Activated naive CD8-positive, alpha-beta T cell (primary cell): Measurements from ENCODE around the gene PMFBP1.

Experiments
- H3K27ac Mint-ChIP-seq: one replicate; pipeline ENCODE4 v1.8.0; 2021; ENCODE audit warnings: mixed read lengths
- H3K27me3 Mint-ChIP-seq: one replicate; pipeline ENCODE4 v1.8.0; 2021; ENCODE audit warnings: mixed read lengths
- H3K36me3 Mint-ChIP-seq: one replicate; pipeline ENCODE4 v1.8.0; 2021; ENCODE audit warnings: mixed read lengths
- H3K4me1 Mint-ChIP-seq: one replicate; pipeline ENCODE4 v1.8.0; 2021; ENCODE audit warnings: low read depth, mixed read lengths
- H3K4me3 Mint-ChIP-seq: one replicate; pipeline ENCODE4 v1.8.0; 2021; ENCODE audit warnings: mild to moderate bottlenecking, mixed read lengths
- H3K9me3 Mint-ChIP-seq: one replicate; pipeline ENCODE4 v1.8.0; 2021; ENCODE audit warnings: low read depth, mixed read lengths

Gene PMFBP1

DNA sequence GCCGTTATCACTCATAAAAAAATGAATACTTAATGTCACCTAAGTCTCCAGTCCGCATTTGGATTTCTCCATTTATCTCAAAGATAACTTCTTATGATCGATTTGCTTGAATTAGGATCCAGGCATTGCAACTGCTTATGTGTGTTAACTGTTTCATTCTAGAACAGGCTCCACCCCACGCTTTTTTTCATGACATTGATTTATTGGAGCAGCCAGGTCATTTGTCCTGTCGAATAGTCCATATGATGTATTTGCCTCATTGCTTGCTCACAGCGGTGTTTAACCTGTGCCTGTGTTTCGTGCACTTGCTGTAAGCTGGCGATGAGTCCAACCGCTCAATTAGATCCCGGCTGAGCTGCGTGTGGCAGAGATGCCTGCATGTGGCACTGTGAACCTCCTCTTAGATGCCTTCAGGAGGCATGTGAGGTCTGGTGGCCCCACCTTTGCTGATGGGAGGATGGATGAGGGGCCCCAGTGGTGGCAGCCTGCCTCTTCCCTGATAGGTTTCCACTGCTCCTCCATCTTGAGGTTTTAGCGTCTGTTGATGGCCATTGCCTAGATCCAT lies 61.9 kb downstream of the PMFBP1 start:
- Mint-ChIP-seq H3K27ac (no peak overlapping the region), H3K36me3 (peaks cover 7% of the 10 kb centered on the region)

DNA sequence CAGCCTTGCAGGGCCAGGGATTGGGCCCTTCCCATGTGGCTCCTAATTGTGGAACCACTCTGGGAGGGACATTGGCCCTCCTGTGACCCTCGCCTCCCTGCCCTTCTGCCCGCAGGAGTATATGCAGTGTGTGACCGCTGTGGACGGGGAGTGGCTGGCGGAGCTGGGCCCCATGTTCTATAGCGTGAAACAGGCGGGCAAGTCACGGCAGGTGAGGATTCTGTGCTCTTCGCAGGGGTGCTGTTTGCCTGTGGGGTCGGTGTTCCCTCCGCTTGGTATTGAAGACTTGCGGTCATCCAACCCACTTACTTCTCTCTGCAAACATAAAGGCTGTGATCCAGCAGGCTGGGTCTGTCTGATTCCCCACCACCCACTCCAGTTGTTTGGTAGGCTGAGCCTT lies 62.7 kb downstream of the PMFBP1 start:
- Mint-ChIP-seq H3K27ac (no peak overlapping the region), H3K4me1 (no peaks in the 10 kb centered on the region), H3K36me3 (peaks cover 7% of the 10 kb centered on the region), H3K27me3 (no peaks in the 10 kb centered on the region), H3K4me3 (no peak overlapping the region), H3K9me3 (no peaks in the 10 kb centered on the region)

More for the DNA sequence above, 61.9 kb downstream of the PMFBP1 start:
- Mint-ChIP-seq H3K4me1 (no peaks in the 10 kb centered on the region), H3K4me3 (no peak overlapping the region), H3K27me3 (no peaks in the 10 kb centered on the region), H3K9me3 (no peaks in the 10 kb centered on the region)

DNA sequence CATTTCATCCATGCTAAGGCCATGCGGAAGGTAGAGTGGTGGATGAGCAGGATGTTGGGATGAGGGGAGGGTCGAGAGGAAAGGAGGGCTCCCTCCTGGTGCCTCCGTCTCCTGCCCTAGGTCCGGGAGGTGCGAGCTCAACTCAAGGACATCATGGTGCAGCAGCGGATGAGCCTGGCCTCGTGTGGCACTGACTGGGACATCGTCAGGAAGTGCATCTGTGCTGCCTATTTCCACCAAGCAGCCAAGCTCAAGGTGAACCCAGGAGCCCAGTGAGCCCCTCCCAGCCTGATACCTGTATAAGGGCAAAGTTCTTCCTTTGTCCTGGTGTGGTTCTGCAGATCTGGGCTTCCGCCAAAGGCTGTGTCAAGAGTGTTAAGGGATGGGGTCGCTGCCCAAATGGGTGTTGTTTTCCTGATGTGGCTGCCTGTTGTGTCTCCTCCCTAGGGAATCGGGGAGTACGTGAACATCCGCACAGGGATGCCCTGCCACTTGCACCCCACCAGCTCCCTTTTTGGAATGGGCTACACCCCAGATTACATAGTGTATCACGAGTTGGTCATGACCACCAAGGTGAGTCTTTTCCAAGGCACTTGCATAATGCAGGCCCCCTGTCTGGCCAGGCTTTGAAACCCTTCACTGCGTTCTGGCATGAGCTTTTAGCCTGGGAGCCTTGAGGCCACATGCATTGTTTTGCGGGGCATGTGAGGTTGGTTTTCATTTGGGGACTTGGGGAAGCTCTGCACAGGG lies 63.4 kb downstream of the PMFBP1 start:
- H3K27me3 Mint-ChIP-seq, result no peaks in the 10 kb centered on the region
- H3K4me3 Mint-ChIP-seq, result no peak overlapping the region
- no peak overlapping the region for H3K27ac Mint-ChIP-seq
- H3K9me3 Mint-ChIP-seq, result no peaks in the 10 kb centered on the region
- no peaks in the 10 kb centered on the region for H3K4me1 Mint-ChIP-seq
- peaks cover 5% of the 10 kb centered on the region for H3K36me3 Mint-ChIP-seq

DNA sequence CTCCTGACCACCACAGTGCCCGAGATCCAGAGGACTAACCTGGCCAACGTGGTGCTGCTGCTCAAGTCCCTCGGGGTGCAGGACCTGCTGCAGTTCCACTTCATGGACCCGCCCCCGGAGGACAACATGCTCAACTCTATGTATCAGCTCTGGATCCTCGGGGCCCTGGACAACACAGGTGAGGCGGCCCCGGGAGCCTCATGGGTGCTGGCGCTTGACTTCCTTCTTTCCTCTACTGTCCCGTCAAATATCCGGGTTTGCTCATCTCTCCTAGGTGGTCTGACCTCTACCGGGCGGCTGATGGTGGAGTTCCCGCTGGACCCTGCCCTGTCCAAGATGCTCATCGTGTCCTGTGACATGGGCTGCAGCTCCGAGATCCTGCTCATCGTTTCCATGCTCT lies 64.6 kb downstream of the PMFBP1 start:
- H3K36me3 Mint-ChIP-seq, result peaks cover 9% of the 10 kb centered on the region
- H3K9me3 Mint-ChIP-seq, result no peaks in the 10 kb centered on the region
- H3K4me3 Mint-ChIP-seq, result no peak overlapping the region
- no peak overlapping the region for H3K27ac Mint-ChIP-seq
- no peaks in the 10 kb centered on the region for H3K27me3 Mint-ChIP-seq
- H3K4me1 Mint-ChIP-seq, result no peaks in the 10 kb centered on the region

DNA sequence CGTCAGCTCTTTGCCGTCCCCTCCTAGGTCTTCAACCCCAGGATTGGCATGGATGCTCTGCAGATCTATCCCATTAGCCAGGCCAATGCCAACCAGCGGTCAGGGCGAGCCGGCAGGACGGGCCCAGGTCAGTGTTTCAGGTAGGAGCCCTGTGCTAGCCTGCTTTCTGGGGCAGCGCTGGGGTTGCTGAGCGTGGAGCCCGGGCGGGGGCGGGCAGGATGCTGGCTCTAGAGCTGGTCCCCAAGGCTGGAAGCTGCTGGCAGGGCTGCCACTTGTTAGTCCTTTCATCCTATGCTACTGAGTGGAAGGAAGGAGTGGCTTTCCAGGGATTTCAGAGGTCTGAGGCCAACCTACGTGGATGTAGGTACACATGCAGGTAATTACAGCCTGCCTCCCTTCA lies 66.0 kb downstream of the PMFBP1 start:
- no peaks in the 10 kb centered on the region for H3K4me1 Mint-ChIP-seq
- H3K9me3 Mint-ChIP-seq, result no peaks in the 10 kb centered on the region
- H3K4me3 Mint-ChIP-seq, result no peak overlapping the region
- no peaks in the 10 kb centered on the region for H3K27me3 Mint-ChIP-seq
- H3K27ac Mint-ChIP-seq, result no peak overlapping the region
- H3K36me3 Mint-ChIP-seq, result peaks cover 11% of the 10 kb centered on the region

DNA sequence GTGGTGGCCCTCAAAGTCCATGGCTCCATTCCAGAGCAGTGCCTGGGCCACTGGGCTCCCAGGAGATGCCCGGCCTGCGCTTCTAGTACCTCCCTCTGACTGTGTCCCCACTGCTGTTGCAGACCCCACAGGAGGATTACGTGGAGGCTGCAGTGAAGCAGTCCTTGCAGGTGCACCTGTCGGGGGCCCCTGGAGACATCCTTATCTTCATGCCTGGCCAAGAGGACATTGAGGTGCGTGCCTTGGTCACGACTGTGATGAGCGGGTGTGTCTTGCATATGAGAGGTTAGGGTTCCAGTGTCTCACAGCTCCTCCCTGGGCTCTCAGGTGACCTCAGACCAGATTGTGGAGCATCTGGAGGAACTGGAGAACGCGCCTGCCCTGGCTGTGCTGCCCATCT lies 67.0 kb downstream of the PMFBP1 start:
- H3K4me3 Mint-ChIP-seq, result no peak overlapping the region
- no peaks in the 10 kb centered on the region for H3K9me3 Mint-ChIP-seq
- H3K4me1 Mint-ChIP-seq, result no peaks in the 10 kb centered on the region
- H3K27me3 Mint-ChIP-seq, result no peaks in the 10 kb centered on the region
- no peak overlapping the region for H3K27ac Mint-ChIP-seq
- H3K36me3 Mint-ChIP-seq, result peaks cover 9% of the 10 kb centered on the region

DNA sequence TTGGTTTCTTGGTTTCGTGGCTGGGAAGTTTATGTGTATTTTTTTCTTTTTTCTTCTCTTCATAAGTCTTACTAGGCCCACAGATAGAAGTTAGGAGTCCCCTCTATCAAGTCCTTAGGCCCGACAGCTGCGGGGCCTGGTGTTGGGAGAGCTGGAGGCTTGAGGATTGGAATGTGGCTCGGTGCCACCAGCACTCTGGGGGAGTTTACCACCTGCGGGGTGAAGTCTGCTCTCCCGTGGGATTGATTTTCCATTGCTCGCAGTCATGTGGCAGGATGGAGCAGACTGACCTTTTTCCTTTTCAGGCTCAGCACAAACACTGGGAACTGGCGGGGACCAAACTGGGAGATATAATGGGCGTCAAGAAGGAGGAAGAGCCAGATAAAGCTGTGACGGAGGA lies 70.8 kb downstream of the PMFBP1 start:
- Mint-ChIP-seq H3K9me3 (no peaks in the 10 kb centered on the region), H3K4me1 (peaks cover 2% of the 10 kb centered on the region), H3K27ac (no peak overlapping the region), H3K4me3 (no peak overlapping the region), H3K36me3 (peaks cover 20% of the 10 kb centered on the region), H3K27me3 (no peaks in the 10 kb centered on the region)

DNA sequence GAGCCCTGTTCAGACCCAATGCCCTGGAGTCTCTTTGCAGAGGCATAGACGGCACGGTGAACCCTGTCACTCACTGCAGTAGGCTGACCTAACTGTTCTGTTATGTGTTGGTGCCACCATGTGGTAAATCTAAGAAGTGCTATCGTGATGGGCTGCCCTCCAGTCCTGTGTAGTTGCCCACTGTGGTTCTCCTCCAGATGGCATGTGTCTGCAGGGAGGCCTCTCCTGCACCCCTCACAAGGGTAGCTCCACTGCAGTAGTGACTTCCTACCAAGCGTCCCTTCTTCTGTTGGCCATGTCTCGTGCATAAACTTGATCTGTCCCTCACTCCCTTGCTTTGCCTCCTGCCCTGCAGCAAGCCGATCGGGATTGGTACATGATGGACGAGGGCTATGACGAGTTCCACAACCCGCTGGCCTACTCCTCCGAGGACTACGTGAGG lies 72.6 kb downstream of the PMFBP1 start:
- H3K36me3 Mint-ChIP-seq, result peaks cover 17% of the 10 kb centered on the region
- peaks cover 18% of the 10 kb centered on the region for H3K4me1 Mint-ChIP-seq
- H3K27ac Mint-ChIP-seq, result no peak overlapping the region
- H3K27me3 Mint-ChIP-seq, result no peaks in the 10 kb centered on the region
- no peak overlapping the region for H3K4me3 Mint-ChIP-seq
- H3K9me3 Mint-ChIP-seq, result no peaks in the 10 kb centered on the region

DNA sequence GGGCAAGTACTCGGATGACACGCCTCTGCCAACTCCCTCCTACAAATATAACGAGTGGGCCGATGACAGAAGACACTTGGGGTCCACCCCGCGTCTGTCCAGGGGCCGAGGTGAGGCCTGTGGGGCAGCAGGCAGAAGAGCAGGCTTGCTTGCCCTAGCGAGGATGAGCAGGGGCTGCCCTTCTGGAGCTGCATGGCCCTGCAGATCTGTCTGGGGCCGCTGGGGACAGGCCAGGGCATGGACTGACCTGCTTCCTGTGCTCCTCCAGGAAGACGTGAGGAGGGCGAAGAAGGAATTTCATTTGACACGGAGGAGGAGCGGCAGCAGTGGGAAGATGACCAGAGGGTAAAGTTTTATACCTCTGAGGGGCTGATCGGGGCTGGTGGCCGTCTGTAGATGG lies 73.0 kb downstream of the PMFBP1 start:
- Mint-ChIP-seq H3K4me1 (peaks cover 19% of the 10 kb centered on the region), H3K36me3 (peaks cover 17% of the 10 kb centered on the region), H3K27me3 (no peaks in the 10 kb centered on the region), H3K4me3 (no peak overlapping the region), H3K9me3 (no peaks in the 10 kb centered on the region), H3K27ac (no peak overlapping the region)

DNA sequence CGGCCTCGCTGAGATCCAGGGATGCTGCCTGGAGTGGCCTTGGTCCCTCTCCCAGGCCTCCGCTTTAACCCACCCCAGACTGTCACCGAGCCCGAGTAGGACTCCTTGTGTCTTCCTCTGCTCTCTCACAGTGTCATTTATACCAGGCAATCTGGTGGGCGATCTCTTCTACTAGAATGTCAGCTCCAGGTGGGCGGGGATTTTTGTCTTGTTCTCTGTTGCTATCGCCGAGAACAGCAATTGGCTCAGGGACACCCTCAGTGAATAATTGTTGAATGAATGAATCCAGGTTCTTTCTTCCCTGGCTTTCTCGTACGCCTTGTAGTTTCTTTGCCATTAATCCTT lies 77.7 kb downstream of the PMFBP1 start:
- peaks cover 12% of the 10 kb centered on the region for H3K36me3 Mint-ChIP-seq
- H3K4me1 Mint-ChIP-seq, result peaks cover 41% of the 10 kb centered on the region
- H3K4me3 Mint-ChIP-seq, result peak overlapping the region; percentile 97

DNA sequence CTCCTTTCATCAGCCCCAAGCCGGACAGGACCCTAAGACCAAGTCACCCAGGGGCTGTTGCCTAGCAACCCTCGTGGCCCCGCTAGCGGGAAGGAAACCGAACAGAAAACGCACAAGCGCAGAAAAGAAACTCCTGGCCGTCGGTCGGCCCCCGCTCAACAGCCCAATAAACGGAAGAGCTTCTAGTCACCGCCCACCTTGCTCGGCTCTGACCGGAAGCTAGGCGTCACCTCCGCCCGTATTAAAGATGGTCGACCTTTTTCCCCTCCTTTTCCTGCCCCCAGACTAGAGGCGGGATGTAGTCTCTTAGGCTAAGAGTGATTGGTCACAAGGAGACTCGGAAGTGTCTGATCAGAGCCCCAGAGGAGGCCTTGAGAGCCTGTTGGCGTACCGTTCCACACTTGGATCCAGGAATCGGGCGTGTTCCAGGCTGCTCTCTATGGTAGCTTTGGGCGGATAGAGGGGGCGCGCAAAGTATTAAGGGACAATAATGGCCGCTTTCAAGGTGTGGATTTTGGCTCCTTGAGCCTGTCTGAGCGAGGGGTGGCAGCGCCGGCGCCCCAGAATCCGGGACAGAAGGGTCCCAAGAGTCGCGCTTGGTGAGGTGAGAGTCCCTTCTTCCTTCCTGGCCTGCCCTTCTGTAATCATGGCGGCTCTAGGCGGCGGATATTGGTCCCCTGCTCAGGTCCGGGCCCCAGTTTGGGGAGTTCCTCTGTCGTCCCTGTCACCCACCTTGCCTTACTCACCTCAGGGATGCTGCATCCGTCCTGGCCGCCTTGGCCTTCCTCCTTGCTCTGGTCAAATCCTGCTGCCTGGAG lies 78.3 kb downstream of the PMFBP1 start, which contains the start of the genes DHX38 and TXNL4B:
Gene DHX38 (plus strand): TSS at position 400 of the 818 bp plus-strand sequence. CDS start 2,311 bp downstream, outside the sequence.
Gene TXNL4B (minus strand): TSS at position 173 of the 818 bp plus-strand sequence. CDS start 2,871 bp downstream, outside the sequence.
- peaks cover 41% of the 10 kb centered on the region for H3K4me1 Mint-ChIP-seq

More for the DNA sequence above, 77.7 kb downstream of the PMFBP1 start:
- Mint-ChIP-seq H3K9me3 (no peaks in the 10 kb centered on the region), H3K27me3 (no peaks in the 10 kb centered on the region), H3K27ac (peak overlapping the region; percentile 98)

DNA sequence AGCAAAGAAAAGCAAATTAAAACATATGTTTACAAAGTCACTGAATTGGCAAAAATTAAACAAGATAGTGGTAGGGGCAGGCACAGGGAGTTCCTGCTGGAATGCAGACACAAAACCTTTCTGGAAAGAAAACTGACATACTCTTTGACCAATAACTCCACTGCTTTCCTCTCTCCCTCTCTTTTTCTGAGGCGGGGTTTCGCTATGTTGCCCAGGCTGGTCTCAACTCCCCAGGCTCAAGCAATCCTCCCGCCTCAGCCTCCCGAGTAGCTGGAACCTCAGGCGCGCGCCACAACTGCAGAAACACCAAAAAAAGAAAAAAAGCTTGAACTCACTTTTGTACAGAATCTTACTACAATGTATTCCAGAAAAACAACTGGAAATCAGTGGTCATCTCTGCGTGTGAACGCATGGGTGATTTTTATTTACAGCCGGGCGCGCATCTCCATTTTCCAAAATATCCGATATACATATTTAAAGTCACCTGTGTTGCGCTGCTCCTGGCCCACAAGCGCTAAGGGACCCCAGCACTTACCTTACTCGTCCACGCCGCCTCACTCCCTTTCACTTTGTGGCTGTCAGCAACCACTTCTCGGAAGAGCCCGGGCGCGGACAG lies 79.0 kb downstream of the PMFBP1 start:
- Mint-ChIP-seq H3K36me3 (peaks cover 10% of the 10 kb centered on the region), H3K4me3 (peak overlapping the region; percentile 97), H3K4me1 (peaks cover 41% of the 10 kb centered on the region), H3K9me3 (no peaks in the 10 kb centered on the region), H3K27ac (peak overlapping the region; percentile 98), H3K27me3 (no peaks in the 10 kb centered on the region)

More for the DNA sequence above, 78.3 kb downstream of the PMFBP1 start, which contains the start of the genes DHX38 and TXNL4B:
- peak within 1 kb of the TSS; percentile 97 for H3K4me3 Mint-ChIP-seq
- no peaks in the 10 kb centered on the region for H3K9me3 Mint-ChIP-seq
- peak within 1 kb of the TSS; percentile 98 for H3K27ac Mint-ChIP-seq
- H3K36me3 Mint-ChIP-seq, result peaks cover 12% of the 10 kb centered on the region
- H3K27me3 Mint-ChIP-seq, result no peaks in the 10 kb centered on the region

DNA sequence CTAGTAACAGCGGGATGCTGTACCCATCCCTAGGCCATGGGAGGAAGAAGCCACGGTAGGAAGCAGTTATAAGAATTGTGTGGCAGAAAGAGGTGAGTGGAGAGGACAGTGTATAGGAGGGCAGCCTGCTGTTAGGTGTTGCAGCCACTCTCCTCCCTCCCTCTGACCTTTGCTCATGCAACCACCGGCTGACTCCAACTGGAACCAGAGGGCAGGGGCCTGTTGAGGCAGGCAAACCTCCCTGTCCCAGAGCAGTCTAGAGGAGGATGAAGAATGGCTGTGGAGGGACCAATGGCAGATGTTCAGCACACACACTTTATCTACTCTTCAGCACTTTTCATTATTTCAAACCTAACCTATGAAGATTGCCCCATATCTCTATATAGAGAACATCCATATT lies 80.7 kb downstream of the PMFBP1 start:
- peaks cover 39% of the 10 kb centered on the region for H3K4me1 Mint-ChIP-seq
- peaks cover 3% of the 10 kb centered on the region for H3K36me3 Mint-ChIP-seq
- peak overlapping the region; percentile 41 for H3K27ac Mint-ChIP-seq
- peak overlapping the region; percentile 97 for H3K4me3 Mint-ChIP-seq
- H3K9me3 Mint-ChIP-seq, result no peaks in the 10 kb centered on the region
- no peaks in the 10 kb centered on the region for H3K27me3 Mint-ChIP-seq

DNA sequence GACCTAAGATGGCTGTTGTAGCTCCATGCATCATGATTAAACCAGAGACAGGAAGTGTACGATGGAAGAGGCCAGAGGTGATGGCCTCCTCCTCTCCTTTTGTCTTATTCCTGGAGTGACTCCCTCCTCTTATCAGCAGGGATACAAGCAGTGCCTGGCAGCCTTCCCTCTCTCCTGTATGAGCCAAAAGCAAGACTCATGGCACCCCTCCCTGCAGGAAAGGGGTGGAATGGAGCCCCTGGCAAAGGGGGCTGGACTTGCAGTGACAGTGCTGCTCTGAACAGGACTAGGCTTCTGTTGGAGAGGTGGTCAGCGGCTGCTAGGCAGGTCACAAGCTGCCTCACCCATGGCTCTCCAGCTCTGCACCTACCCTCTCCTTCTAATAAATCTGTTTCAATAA lies 87.0 kb downstream of the PMFBP1 start:
- H3K27me3 Mint-ChIP-seq, result no peaks in the 10 kb centered on the region
- H3K9me3 Mint-ChIP-seq, result peaks cover 3% of the 10 kb centered on the region
- no peak overlapping the region for H3K4me3 Mint-ChIP-seq
- no peak overlapping the region for H3K27ac Mint-ChIP-seq
- no peaks in the 10 kb centered on the region for H3K4me1 Mint-ChIP-seq
- H3K36me3 Mint-ChIP-seq, result peaks cover 21% of the 10 kb centered on the region
